Fibroblast of skin of right biceps (primary cell): ENCODE data around the gene KCTD1.

Experiments
- DNase-seq: peaks from one replicate; pipeline ENCODE4 v3.0.0-alpha.2; 2013

Gene KCTD1

DNA sequence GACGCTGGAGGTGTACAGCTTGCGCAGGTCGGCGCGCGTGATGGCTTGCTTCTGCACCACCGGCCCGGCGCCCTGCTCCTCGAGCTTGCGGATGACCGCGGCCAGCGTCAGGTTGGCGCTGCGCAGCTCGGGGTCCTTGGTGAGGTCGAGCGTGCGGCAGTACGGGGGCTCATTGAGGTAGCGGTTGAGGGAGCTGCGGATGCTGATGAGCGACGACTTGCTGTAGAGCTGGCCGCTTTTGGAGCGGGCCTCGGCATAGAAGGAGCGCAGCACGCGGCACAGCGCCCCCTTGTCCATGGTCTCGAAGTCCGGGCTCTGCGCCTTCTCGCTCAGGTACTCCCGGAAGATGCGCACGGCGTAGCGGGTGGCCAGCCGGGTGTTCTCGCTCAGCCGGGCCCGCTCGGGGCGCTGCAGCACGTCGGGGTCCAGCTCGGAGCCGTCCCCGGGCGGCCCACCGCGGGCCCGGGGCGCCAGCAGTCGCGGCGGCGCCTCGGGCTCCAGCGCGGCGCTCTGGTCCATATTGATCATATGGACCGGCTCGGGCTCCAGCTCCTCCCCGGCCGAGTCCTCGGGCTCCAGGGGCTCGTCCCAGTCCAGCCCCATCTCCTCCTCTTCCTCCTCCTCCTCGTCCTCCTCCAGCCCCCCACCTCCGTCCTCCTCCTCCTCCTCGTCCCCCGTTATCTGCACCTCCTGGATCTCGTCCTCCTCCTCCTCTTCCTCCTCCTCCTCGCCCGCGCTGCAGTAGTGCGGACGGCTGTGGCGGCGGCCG is 523 bp downstream of the KCTD1 start:
- DNase-seq = peak; percentile 87

DNA sequence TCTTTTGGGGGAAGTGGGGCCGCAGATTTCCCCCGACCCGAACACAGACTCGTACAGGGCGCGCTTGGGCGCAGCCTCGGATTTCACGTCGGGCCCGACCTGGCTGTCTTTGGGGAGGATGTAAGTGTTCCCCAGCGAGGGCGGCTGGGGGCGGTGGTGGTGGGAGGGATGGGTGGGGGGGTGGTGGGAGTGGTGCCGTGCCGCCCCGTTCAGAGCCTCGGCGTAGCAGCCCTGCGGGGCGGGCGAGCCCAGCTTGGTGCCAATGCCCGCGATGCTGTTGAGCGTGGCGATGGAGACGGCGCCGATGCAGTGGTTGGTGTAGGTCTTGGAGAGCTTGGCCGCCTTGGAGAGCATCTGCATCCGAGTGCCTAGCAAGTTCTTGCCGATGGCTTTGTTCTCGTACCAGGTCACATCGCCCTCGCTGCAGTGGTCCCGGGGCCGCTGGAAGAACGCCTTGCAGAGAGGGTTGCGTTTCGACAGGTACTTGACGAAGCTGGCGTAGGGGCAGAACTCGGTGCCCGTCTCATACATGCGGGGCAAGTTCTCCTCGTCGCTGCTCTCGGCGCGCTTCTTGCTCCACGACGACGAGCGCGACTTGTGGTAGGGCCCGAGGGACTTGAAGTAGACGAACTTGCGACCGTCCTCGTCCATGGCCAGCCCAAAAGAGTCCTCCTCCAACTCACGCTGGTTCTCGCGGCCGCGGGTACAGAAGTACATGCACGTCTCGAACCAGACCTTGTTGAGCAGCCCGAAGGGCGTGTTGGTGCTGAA is 1.3 kb downstream of the KCTD1 start:
- DNase-seq = no peak

DNA sequence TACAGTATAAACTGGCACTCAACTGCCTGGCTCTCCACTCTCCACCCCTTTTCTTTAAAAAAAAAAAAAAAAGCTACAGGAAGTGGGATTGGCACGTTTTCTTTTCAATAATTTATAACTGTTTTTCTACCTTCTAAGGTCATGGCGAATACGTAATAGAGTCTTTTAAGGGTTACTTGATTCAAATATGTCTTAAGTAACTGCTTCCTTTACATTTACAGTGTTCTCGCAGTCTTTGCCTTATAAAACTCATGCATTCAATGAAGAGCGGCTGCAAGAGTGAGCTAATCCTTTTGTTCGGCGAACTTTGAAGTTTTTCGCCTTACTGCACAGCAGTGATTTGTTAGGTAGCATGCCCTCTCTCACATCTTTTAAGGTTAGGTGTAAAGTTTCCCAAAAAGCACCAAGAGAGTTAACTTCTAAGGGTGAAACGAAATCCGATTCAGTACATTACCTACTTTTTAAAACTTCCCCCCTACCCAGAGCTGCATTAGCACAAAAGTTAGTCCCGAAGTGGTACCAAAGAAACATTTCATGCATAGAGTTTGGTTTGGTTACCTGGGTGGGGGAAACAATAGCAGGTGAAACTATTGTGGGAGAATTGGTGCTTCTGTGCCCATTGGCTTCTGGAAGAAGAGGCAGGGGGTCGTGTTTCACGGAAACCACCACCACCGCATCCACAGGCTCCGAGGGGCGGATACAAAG is 2.0 kb downstream of the KCTD1 start:
- no peak for DNase-seq

DNA sequence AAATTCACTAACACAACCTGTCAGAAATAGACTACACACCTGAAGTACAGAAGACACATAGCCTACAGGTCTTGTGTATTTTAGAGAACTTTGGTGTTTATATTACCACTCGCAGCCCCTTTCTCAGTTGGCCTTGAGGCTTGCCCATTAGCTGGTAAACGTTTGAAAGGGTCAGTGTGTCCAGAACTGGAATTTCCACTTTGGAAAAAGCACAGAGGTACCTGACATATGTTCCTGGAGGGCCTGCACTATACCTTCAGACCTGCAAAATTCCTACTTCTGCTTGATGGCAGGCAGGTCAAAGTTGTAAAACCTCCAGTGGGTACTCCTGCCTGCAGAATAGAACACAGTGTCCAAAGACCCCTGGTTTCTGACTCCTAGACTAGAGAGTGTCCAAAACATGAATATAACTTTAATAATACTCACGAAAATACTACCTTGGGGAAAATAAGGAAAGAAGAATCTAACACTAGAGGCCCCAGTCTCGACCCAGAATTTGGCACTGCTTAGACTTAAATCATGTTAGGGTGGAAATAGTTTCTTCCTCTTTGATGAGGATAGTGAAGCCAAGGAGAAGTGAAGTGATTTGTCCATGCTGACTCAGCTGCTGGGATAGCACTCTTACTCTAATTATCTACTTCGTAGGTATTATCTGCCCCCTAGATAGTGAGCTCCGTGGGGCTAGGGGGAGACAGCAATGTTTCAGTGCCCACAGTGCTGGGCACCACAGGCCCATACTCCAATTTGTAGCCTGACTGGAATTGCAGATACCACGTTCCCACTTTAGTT is 2.8 kb downstream of the KCTD1 start:
- DNase-seq = no peak

DNA sequence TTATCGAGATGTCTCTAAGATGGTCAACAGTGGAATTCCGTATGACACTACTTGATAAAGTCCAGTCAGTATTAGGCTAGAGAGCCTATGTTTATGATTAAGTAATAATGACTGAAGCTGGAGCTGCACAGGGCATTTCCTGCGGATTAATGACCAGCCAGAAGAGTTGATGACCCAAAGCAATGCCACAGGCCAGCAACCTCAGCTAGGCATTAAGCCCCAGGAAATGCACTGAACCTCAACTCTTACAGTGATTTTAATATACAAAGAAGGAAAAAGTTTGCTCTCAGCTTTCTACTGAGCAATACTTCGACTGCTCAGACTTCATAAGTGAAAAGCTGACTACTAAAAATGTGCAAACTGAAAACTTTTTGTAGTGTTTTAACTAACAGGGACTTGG is 3.9 kb downstream of the KCTD1 start:
- DNase-seq = no peak

DNA sequence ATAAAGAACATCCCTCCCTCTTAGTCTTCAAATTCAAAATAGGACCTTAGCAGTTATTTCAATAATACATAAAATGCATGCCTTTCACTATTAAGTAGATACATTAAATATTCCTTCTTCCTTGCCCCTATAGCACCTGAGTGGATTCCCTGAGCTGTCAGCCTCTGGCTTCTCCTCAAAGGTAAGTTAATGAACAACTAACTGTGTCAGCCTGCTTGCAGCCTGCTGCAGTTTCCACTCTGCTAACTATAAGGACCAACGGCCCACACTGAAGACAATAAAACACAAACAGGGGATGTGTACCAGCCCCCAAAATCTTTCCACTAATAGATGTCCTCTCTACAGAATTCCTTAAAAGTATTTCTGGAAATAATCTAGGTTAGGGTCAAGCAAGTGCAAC is 5.0 kb downstream of the KCTD1 start:
- no peak for DNase-seq

DNA sequence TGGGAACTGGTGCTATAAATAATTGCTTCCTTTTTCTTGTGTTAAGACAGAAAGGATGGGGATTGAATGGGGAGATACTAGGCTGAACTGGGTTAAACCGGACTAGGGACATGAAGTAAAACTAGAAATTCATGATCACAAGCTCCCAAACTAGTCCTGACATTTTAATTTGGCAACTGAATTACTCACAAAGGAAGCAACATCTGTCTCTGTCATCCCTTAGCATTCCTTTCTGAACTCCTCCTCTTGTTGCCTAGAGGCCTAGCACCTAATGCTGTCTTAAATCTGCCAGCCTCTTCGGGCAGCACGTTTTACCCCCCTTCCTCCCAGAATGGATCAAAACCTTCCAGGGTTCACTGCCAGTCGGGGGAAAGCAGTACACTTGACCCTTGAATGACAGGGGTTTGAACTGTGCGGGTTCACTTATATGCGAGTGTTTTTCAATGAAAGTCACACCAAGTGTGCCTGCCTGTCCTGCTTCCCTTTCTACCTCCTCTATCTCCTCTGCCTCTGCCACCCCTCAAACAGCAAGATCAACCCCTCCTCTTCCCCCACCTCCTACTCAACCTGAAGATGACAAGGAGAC is 8.2 kb downstream of the KCTD1 start:
- peak; percentile 53 for DNase-seq

DNA sequence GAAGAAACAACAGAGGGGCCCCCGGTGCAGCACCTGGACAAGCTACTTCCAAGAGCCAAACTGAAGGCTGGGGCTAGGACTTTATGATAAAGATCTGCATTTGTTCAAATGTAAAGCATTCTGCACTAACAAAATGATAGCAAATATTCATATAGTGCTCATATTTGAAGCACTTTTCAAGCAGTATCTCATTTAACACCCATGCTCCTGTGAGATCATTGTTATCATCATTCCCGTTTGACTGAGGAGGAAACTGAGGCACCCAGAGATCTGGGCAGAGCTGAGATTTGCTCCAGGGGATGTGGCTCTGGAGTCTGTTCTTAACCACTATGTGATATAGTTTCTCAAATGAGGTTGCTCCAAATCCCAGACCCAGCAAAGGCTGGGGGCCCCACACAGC is 9.8 kb downstream of the KCTD1 start:
- DNase-seq = no peak

DNA sequence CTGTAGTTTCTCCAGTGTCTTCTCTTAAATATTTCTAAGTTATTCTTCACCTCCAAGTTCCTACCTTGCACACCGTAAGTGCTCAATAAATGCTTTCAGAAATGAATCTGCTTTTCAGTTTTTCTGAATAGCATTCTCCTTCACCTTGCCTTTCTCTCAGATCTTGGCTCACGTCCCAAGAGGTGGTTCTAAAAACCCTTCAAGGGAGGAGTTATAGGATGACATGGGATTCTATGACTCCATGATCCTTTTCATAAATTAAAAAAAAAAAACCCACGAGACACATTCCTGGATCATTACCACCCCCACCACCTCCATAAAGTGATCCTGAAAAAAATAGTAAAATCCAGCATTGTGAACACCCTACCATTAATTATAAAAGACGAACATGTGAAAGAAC is 11.7 kb downstream of the KCTD1 start:
- peak; percentile 37 for DNase-seq

DNA sequence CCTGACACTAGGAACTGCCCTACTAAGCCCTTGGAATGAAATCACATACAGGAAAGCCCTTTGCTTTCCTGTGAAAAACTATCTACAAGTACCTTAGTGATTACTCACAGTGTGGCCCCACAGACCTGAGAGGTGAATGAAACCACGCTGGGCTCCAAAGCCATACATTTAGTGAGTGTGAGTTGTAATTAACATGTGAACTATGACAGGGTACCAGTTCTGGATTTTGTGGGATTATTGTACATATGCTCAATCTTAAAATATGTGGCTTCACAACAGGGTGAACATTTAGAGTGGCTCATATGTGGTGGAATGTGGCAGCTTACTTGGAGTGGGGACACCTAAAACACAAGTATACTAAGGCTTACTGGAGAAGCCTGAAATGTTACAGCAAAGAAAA is 12.3 kb downstream of the KCTD1 start:
- DNase-seq = peak; percentile 77

DNA sequence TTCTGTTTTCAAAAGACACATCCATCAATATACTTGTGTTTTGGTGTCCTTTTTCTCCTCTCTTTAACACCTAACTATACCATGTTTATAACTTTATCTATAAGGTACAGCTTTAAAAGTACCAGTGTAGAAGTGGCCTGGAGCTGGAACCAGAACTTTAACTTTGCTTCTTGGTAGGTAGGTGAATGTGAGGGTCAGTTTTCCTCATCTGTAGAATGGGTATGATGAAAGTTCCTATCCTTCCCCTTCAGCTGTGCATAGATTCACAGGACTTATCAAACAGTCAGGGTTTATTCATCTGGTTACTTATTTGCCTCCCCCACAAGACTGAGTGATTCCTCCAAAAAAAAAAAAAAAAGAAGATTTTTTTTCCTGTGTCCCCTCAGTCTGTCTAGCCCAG is 12.7 kb downstream of the KCTD1 start:
- DNase-seq = no peak

DNA sequence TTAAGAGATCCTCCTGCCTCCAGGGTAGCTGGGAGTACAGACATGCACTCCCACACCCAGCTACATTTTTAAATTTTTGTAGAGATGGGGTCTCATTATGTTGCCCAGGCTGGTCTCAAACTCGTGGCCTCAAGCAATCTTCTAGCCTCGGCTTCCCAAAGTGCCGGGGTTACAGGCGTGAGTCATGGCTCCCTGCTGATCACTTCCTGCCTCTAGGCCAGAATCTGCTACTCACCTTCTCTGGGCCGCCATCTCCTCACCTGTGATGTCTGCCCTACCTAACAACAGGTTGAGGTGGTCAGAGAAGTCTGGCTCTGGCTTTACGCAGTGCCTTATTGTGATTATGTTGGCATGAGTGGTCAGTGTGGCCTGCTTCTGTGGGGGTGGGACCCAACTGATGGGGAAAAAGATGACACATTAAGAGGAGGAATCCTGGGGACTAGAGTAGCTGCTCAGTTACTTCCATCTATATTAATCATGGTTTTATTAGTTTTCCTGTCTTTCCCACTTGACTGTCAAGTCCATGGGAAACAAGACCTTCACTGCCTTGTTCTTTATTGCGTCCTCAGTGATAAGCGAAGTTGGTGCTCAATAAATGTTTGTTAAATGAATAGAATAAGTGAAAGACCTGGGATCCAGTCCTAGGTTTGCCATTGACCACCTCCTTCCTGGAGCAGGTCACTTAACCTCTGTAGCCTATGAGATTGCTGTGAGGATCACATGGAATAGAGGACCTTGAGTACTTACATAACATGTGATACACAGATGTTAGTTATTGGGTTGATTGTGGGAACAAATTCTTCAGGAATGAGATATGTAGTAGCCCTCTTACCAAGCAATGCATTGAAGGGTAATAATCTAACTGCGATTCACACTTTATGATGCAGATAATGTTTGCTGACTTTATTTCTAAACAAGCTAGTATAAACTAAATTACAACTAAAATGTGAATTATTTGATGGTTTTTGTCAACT is 15.7 kb downstream of the KCTD1 start:
- DNase-seq = no peak

DNA sequence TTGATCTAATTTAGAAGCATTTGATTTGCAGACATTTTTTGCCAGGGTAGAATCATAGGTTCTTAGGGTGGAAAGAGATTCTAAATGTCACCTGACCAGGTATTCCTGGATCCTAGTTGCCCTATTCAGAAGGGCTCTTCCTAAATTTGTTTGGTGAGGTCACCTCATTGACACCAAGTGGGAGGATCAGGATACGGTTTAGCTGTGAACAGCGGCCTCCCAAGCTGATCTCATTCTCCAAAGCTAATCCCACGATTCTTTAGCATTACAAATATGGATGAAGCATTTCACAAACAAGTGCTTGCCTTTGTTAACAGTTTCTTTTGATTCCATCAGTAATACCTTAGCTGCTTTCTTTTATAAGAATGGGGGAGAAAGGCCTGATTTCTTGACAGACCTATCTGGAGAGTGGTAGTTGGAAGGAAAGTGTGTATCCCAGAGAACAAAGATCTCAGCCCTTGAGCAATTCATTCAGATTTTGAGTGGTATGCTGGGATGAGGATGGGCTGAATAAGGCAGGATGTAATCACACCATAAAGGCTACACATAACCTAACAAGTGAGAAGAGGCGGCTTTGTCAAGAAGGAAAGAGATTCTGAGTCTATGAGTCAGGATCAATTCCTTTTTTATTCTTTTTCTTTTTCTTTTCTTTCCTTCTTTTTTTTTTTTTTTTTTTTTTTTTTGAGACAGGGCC is 16.6 kb downstream of the KCTD1 start:
- no peak for DNase-seq

DNA sequence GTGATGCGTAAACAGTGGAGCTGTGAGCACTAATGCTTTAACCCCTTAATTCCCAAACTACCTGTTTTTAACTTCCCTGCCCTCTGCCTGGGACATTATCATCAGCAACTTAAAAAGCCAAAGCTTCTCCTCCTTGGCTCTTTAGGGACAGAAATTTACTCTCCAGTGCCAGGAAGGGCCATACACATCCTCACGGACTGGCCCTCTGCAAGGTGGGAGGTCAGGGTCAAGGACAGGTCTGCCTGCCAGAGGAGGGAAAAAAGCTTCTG is 21.5 kb downstream of the KCTD1 start:
- no peak for DNase-seq

DNA sequence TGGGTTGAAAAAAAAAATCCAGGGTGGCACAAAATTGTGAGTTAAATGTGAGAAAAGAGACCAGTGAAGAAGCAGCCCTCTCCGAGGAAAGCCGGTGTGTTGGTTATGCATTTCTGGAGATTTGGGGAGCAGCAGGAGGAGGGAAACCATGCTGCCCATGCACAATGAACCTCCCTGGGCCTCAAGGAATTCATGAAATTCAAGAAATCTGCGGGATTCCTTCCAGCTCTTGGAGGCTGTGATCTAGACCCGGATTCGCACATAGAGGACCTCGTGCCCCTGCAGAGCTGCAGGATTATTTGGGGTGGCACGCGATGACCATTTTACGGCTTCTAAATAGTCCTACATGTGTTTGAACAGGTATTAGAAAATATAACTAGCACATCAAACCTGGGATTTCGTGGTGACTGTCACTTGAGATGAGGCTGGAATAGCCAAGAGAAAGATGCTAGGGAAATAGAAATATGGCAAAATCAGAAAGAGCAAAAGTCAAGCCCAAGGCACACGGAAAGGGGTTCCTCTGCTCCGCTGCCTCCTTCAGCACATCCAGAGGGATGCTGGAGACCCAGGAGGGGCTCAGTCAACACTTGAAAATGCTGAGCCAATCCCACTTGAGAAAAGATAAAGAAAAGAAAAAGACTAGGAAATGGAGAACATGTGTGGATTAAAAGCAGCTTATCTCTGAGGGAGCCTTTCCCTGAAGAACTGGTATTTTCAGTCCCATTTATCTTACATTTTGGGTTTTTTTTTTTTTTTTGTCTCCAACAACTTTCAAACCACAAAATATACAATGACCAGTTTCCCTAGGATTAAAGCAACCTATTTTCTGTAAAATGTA is 22.0 kb downstream of the KCTD1 start:
- no peak for DNase-seq

DNA sequence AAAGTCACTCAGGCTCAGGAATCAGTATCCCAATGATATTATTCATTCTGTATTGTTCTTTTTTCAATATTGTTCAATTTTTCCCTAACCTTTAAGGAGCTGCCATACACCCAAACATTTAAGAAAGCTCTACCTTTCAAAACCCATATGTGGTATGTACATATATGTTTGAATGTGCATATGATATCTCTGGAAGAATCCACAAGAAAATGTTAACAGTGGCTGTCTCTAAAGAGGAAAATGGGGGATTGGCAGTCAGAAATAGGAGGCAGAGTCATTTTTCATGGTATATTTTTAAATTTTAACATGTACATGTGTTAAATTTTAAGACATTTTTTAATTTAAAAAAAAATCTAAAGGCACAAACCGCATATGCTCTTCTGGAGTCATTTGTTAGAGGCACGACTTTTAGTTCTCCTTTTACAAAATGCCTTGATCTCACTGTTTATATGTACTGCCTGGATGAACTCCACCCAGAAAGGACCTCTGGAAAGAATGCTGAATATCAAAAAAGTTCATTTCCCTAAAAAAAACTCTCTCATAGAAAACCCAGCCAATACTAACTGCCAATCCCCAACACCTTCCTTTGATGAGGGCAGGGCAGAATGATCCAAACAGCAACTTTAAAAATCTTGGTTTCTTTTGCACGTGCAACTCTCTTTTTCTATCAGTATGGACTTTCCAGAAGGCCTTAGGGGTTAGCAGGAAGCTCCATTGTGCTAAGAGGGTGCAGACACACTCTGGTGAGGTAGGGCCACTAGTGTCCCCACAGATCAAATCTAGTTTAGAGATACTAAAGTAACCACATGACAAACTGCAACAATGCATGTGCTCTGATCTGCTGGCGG is 23.6 kb downstream of the KCTD1 start:
- DNase-seq = no peak

DNA sequence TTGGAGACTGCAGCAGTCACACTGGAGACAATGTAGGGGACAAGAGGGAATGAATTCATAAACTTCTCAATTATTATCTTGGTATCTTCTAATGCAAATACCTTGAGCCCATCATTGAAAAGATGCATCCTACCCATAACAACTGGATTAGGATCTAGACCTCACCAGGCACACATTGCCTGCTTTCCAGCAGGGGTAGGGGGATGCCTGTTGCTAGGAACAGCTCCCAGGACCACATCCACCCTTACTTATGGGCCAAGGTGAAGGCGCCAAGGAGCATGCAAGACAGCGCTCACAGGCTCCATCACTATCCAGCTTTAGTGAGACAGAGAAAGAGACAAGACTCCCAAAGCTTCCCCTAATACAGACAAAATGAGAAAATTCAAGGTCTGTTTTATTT is 24.4 kb downstream of the KCTD1 start:
- no peak for DNase-seq

DNA sequence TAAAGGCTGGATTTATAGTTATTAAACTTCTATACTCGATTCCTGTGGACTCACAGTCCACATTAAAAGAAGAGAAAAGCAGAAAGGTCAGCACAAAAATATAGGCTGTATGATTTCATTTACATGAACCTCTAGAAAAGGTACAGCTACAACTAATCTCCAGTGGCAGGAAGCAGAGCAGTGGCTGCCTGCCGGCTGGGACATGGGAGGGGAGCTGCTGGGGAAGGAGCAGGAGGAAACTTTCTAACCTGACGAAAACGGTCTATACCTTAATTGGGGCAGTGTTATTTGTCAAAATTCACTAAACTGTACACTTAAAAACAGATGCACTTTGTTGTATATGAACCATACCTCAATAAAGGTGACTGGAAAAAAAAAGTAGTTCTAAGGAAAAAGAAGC is 26.7 kb downstream of the KCTD1 start:
- no peak for DNase-seq

DNA sequence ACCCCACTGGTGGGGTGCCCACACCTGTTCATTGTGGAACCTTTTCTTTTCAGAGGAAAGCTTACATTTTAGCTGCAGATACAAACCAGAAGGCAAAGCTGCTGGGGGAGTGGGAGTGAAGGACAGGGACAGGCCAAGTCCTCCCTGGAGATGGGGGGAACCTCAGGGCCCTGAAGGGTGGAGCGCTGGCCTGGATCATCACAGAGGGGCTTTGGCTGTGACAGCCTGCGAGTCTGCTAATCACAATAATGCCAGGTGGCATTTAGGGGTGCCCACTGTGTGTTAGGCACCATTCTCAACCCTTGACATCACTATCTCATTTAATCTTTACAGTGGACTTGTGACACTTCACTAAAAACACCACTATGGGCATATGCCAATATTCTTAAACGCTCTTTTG is 27.4 kb downstream of the KCTD1 start:
- DNase-seq = no peak
